GM18526 (cell line): ENCODE results near the gene APOBEC3H.

ENCODE experiments used
- POLR2A ChIP-seq: IDR thresholded peaks from 3 replicates; pipeline ENCODE4 v1.6.1; 2011; ENCODE audit not compliant: insufficient read length; ENCODE audit errors: extremely low read depth

APOBEC3H gene

GRCh38 chr22:39130152-39130704 is 33.2 kb downstream of the APOBEC3H start:
- no peak for TF ChIP-seq POLR2A

- TF ChIP-seq POLR2A, result no peak
These were observed 34.1 kb downstream of the APOBEC3H start for GRCh38 chr22:39130892-39131855.

- no peak for TF ChIP-seq POLR2A
These were observed 35.2 kb downstream of the APOBEC3H start for GRCh38 chr22:39132281-39132680.

GRCh38 chr22:39132871-39133524 is 36.0 kb downstream of the APOBEC3H start:
- no peak for TF ChIP-seq POLR2A

- TF ChIP-seq POLR2A, result no peak
These were observed 36.8 kb downstream of the APOBEC3H start for GRCh38 chr22:39133871-39134270.

GRCh38 chr22:39134366-39135091 is 37.5 kb downstream of the APOBEC3H start:
- TF ChIP-seq POLR2A, result no peak

GRCh38 chr22:39135092-39135896 is 38.2 kb downstream of the APOBEC3H start:
- TF ChIP-seq POLR2A, result no peak

- no peak for TF ChIP-seq POLR2A
These were observed 39.3 kb downstream of the APOBEC3H start for GRCh38 chr22:39136317-39136716.

GRCh38 chr22:39138357-39138997 is 41.4 kb downstream of the APOBEC3H start:
- TF ChIP-seq POLR2A, result no peak

- TF ChIP-seq POLR2A, result no peak
These were observed 42.9 kb downstream of the APOBEC3H start for GRCh38 chr22:39139933-39140332.

- no peak for TF ChIP-seq POLR2A
These were observed 45.1 kb downstream of the APOBEC3H start for GRCh38 chr22:39142088-39142680.

- TF ChIP-seq POLR2A, result peak; percentile 31
These were observed 47.2 kb downstream of the APOBEC3H start for GRCh38 chr22:39144101-39144767.
